HG03378 (cell line): ENCODE data around the gene ICE1.
"Not testable (repeated sequence)": the region's sequence is repeated elsewhere in the genome, so short reads cannot be mapped to it uniquely, and the experiment has no call there.

Source experiments
- ATAC-seq: cut with Tn5 transposase; IDR thresholded peaks from one replicate; pipeline ENCODE4 v1.9.1; 2021; ENCODE audit warnings: mild to moderate bottlenecking, moderate library complexity; ENCODE audit not compliant: unreplicated experiment

Gene ICE1

DNA sequence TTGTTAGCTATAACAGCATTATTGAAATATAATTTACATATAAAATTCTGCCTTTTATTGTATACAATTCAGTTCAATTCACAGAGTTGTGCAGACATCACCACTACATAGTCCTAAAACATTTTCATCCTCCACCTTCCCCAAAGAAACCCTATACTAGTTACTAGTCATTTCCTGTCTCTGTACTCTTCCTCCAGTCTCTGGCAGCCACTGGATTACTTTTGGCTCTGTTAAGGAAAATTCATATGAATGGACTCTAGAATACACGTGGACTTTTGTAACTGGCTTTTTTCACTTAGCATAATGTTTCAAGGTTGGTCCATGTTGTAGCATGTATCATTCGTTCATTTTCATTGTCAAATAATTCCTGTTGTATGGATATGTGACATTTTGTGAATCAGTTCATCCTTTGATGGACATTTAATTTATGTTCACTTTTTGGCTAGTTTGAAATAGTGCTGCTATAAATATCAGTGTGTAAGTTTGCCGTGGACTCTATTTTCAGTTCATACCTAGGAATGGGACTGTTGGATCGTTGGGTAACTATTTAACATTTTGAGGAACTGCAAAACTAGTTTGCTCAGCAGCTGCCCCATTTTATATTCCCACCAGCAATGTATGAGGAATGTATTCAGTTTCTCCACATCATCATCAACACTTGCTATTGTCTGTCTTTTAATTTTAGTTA lies 9.7 kb downstream of the ICE1 start:
- ATAC-seq, result no peak

DNA sequence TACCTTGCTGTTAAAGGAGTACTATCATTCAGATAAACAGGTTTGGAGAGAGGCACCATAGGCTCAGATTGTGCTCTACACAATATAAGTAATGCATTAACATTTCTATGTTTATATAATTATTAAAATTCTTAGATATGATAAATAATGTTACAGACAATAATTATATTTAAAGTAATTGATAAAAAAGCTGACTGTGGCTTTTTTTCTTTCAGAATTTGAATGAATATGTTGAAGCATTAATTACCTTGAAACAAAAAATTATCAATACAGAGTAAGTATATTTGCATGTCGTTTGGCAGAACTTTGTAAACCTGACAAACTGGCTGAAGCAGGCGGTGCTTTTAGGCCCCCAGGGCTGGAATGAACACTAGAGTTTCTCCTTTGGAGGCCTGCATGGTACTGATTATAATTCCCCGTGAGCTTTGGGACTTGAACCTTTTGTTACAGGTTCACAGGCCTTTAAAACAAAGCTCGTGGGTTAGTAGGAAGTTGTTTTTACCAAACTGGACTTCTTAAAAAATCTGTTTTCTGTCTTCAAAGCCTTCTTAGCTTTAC lies 13.8 kb downstream of the ICE1 start:
- ATAC-seq, result no peak

DNA sequence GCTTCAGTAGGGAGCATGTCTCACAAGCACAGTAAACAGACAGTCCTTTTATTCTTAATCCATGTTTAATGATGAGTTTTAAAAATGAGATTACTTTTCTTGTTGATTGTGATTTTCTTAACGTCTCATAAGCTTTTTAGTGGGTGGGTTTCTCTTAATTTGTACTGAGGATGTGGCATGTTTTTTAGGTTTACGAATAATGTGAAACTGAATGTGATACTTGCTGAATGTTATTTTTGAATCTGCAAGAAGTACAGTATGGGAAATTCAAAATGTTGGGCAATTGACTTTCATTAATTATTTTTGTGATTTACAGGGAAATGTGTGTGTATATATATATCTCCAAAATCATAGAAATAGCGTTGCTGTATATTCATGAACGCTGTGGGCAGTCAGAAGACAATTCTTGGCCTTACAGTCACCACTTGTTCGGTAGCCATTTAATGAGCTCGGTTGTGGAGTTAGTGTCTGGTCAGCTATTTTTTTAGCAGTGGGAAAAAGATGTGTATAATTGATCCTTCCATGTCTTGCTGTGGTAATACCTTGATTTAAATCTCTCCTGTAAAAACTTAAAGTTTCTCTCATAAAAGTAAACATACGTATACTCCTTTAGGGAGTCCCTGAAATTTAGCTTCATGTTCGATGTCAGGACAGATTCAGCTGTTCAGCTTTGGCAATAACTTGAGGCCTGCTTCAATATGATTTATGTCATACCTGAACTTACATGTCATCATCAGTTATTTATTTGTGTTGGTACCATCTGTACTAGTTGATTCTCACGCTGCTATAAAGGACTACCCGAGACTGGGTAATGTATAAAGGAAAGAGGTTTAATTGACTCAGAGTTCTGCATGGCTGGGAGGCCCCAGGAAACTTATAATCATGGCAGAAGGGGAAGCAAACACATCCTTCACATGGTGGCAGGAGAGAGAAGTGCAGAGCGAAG lies 15.0 kb downstream of the ICE1 start:
- no peak for ATAC-seq

DNA sequence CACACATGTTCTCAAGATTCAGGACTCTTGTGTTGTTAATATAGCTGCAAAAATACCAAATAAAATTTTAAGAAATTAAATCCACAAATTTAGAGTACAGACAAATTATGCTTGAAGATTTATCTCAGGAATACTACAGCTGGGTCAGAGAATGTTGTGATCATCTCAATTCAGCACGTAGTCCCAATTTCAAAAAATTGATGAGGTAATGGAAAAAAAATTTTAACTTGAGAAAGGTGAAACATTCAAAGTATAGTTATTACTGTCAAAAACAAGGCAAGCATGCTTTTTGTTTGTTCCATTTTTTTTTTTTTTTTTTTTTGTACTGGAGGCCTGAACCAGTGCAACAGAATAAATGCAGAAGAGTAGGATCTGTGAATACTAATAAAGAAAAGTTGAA lies 29.4 kb downstream of the ICE1 start:
- ATAC-seq, result no peak

DNA sequence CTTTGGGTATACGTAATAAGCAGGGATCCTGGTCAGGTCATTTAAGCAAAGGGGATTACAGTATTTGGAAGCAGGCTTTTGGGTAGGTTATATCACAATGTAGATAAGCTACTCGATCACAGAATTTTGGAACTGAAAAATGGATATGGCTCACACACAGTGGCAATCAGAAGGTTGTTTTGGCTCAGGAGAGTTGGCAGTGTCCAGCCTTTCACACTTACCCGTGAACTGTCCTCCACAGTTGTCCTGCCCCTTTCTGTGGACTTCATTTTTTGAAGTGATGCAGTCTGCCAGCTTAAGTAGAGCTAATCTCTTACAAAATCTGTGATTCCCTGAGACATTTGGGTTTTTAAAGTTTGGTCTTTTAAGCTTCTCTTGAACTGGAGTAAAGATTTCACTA lies 30.7 kb downstream of the ICE1 start:
- ATAC-seq, result no peak

DNA sequence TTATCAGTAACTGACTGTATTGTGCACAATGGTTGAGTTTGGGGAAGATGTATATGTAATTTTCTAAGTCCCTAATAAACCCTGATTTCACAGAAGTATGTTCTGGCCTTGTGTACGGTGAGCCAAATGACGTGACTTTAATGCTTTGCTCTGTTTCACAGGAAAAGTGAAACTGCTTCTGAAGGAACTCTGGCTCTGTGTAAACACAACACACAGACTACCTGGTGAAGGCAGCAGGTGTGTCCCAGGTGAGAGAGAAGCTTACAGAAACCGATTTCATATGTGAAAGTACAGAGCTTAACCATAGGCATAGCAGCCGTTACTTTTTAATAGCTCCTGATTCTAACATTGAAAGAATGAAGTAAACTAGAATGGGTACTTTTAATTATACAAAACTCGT lies 31.9 kb downstream of the ICE1 start:
- no peak for ATAC-seq

DNA sequence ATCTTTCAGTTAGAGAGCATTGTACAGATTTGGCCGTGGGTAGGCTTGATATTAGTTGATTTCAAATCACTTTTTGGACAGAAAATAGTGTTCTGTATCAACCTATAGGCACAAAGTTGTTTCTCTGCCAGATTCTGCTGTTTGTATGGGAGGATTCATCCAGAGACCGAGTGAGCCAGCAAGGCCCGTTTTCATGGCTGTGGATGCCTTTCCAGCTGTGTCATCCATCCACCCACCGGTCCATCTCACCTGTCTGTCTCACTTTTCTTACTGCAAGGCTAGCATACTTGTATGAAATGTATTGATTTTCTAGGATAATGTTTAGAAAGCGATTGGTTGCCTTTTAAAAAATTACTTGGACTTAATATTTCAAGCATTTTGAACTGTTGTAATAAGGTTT lies 34.4 kb downstream of the ICE1 start:
- ATAC-seq, result no peak

DNA sequence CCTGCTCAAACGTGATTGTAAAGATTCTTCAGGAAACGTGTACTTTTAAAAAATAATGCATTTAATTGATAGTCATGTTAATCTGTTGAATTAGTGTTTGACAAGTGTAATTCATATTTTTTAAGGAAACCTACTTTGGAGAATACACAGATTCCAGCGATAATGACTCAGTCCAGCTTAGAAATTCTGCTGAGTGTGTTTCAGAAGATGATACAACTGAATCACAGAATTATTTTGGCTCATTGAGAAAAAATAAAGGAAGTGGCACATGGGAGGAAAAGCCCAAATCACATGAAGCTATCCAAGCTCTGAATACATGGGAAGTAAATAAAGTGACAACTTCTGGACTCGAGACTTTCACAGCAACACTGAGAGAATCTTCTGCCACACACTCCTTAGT lies 37.8 kb downstream of the ICE1 start:
- ATAC-seq, result no peak

DNA sequence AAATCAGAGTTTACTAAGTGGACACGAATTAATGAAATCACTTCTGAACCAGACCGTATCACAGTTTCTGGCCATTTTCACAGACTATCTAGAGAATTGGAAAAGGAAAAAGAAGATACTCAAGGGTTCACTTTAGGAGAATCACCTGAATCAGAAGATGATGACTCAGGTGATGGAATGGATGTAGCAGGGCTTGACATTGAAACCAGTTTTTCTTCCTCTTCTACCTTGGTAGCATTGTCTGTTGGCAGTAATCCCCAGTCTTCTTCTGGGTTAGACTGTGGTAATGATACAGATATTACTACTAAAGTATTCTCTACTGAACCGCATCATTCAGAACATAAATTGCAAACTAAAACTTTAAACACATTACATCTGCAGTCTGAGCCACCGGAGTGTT lies 38.5 kb downstream of the ICE1 start:
- no peak for ATAC-seq

DNA sequence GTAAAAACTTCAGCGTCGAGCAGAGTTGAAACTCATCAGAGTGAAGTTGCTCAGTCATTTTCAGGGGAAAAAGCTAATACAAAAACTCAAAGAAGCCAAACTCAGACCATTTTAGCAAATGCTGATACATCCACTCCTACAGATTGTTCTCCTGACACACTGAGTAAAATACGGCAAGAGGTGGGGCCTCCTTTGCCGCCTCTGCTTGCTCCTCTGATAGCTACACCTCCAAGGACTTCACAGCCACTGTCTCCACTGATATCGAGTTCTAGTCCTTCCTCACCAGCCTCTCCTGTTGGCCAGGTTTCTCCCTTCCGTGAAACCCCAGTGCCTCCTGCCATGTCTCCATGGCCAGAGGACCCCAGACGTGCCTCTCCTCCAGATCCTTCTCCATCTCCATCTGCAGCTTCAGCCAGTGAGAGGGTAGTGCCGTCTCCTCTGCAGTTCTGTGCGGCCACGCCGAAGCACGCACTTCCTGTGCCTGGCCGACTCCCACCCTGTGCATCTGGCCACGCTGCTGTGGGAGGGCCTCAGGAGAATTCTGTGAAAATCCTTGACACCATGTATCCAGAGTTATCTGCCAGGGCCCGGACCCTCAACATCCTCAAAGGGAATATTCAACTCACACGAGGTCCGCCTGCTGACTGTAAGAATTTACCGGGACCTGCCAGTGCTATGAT lies 41.7 kb downstream of the ICE1 start:
- ATAC-seq, result no peak

DNA sequence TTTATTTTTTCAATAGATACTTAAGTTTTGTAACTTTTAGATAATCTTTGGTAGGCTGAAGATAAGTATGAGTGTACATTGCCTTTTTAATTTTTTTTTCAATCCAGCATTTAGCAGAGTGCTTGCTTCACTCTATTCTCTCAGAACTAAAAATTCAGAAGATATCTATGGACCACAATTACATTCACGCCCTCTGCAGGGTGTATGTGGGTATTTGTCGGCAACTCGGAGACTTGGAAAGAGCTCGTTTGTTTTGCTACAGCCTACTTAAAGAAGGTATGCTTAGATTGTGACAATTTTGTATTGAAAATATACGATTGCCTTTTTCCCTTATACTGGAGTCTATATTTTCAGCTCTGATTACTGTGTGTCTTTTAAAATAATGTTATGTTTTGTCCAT lies 43.8 kb downstream of the ICE1 start:
- ATAC-seq, result no peak

DNA sequence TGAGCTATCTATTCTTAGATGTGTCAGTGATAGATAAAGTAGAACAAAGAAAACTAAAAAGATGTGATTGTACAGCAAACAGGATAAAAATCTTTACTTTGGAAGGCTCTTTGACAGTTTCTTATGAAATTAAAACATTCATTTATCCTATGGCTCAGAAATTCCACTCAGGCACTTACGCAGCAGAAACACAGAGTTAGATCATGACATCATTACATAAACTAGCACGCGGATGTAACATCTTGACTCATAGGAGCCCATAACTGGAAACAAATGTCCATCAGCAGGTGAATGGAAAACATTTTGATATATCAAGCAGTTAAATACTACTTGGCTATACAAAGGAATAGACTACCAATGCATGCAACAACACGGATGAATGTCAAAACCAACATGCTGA lies 45.3 kb downstream of the ICE1 start:
- no peak for ATAC-seq

DNA sequence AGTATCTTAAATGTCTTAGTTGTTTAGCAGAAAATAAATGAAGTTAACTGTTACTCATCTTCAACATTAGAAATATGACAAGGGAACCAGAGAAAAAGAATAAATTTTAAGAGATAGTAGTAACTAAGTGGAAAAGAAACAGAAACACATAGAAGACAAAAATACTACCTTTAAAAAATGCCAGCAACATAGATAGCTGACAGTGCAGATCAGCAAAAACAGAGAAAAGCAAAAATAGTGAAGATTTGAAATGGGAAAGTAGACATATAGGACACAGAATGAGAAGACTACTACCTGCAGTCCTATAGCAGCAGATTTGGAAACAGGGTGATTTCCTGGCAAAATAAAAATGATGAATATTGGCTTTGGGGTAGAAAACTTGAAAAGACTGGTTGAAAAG lies 48.5 kb downstream of the ICE1 start:
- ATAC-seq, result no peak

DNA sequence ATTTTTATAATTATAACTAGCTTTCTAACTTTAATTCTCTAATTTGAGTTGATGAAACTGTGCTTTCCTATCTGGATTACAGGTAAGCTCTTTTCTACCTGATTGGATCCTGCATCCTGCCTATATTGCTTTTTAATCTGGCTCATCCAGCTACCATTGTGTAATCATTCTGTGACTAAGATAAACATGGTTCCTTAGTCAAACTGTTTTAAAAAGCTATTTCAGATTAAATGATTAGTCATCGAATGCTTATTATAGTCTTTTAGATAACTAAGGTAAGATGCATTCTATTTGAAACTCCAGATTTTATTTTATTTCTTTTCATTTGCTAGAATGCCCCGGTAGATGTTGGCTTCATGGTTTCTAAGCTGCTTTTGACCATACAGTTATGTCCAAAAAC lies 50.7 kb downstream of the ICE1 start:
- ATAC-seq, result no peak

DNA sequence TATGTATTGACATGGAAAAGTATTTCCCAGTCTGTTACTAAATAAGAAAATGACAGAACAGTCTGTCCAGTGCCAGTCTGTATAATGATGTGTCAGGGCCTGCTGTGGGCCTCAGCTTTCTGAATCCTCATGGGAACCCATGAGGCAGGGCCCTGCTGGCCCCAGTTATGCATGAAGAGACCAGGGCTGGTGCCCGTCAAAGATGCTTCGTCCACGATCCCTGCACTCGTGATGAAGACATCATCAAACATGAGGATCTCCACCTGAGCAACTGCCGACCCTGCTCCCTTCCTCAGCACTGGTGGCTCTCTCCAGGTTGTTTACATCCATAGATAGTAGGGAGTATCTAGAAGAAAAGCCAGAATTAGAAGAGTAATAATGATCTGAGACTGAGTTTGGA lies 52.5 kb downstream of the ICE1 start:
- no peak for ATAC-seq

DNA sequence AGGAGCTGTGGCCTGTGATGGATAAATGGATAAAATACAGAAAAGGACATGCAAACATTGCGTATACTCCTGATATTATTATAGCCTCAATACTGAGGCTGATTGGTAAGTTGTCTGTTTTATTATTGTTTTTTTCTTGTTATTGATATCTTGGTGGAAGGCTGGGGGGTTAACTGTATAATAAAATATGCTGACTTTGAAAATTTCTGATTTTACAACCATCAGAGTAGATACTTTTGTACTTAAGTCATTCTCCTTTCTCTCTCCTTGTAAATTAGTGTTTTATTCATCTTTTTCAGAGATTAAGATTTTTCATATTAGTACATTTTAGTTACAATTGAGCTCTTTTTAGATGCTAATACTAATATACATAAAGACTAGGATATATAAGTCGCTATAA lies 53.5 kb downstream of the ICE1 start:
- ATAC-seq, result no peak

DNA sequence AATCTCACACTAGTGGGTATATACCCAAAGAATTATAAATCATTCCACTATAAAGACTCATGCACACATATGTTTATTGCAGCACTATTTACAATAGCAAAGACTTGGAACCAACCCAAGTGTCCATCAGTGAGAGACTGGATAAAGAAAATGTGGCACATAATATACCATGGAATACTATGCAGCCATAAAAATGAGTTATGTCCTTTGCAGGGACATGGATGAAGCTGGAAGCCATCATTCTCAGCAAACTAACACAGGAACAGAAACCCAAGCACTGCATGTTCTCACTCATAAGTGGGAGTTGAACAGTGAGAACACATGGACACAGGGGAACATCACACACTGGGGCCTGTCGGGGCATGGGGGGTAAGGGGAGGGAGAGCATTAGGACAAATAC lies 57.1 kb downstream of the ICE1 start:
- not testable (repeated sequence) for ATAC-seq

DNA sequence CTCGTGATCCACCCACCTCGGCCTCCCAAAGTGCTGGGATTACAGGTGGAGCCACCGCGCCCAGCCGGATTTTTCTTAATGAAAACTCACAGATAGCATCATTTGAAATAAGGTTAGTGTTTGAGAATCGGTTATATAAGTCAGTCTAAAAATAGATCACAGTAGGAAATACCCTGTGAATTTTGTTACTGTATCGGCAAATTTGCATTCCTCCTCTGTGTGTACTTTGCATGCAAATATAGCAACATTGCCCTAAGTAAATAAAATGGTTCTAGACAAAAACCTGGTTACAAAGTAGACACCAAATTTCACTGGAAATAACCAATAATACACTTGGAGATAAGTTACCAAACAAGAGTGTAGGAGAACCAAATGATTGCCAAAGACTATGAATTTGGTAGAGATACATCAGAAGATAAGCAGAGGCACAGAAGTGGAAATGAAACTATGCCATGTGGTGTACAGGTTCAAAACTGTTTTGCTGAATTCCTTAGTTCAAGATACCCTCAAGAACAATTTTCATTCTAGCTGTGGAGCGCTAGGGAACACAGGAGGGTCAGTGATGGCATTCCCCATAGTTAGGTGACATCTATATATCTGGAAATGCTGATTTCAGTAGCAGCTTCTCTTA lies 58.1 kb downstream of the ICE1 start:
- peak; percentile 55 for ATAC-seq

DNA sequence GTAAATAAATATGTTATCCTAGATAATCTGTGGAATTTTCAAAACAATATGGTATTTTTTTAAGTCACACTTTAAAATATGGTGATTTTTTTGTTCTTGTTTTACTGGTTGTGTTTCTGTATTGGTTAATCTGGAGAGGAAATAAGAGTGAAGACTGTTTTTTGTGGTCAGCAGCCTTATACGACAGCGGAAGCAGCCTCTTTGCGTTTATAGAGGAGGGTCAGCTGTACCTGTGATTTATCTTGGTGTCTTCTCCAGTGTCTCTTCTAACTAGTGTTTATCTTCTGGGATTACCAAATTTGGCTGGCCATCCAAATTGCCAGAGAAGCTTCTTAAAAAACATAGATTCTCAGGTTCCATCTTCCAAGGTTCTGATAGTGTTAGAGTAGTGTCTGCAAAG lies 58.7 kb downstream of the ICE1 start:
- peak; percentile 52 for ATAC-seq

DNA sequence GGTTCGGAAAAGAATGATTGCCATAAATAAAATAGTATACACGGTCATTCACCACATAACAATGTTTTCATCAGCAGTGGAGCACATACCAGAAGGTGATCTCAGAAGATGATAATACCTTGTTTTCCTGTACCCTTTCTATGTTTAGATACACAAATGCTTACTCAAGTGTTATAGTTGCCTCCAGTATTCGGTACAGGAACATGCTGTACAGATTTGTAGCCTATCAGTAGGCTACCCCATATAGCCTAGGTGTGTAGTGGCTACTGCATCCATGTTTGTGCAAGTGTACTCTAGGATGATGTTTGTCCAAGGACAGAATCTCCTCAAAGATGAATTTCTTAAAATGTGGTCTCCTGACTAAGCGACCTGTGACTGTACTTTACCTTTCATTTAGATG lies 59.2 kb downstream of the ICE1 start:
- no peak for ATAC-seq

DNA sequence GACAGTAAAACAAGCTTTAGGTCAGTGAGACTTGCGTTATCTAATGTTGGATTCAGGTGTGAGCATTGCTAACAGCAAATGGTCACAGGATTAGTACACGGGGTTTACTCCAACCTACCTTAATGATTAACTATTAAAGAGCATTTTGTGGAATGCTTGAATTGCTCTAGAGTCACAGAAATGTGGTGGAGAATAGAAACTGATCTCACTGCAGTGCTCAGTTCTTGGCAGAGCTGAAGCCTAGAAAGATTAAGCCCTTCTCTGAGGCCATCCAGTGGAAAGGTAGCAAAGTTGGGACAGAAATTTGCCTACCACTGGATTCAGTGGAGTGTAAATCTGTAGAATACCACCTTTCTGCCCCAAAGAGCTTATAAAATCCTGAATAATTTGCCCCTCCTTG lies 60.9 kb downstream of the ICE1 start:
- ATAC-seq, result no peak
